K562 (cell line): Measurements from ENCODE around the gene RPS4Y1. TPM values are rescaled to one million over a fixed set of nuclear protein-coding genes. Genes with fewer than 3 reads are reported as not detected.

ENCODE experiments used
- ATAC-seq: fragments of 200-7000 bp; cut with Tn5 transposase; 3 replicates; pipeline ENCODE4 v1.9.1; 2020; ENCODE audit warnings: moderate library complexity
- BruUV-seq: library from RNA; stranded (reverse); fragments of 400-500 nt; replicated peaks from 2 replicates; lab custom pipeline; 2021; lab: Mats Ljungman, UMichigan
- CTCF ChIA-PET: fragments of 300-600 bp; formaldehyde crosslinking; extraction: SDS; loops from one replicate; lab custom pipeline; 2021; ENCODE audit warnings: low intra/inter-chr PET ratio; lab: Yijun Ruan, JAX
- POLR2A ChIA-PET: fragments of 300-600, 350-650 bp; sonication (Branson Sonifier 250); formaldehyde crosslinking; extraction: SDS; loops from one replicate; lab custom pipeline; 2021; ENCODE audit warnings: antibody characterized with exemption, inconsistent platforms; lab: Yijun Ruan, JAX
- DNase-seq, 4 experiments: peaks; one replicate each; pipeline versions ENCODE4 v3.0.0 to v3.0.0-alpha.2; 2011 to 2018; ENCODE audit warnings: low spot score in 3 of 4, mixed read lengths in 3 of 4; ENCODE audit errors: extremely low read depth in 1 of 4
- FAIRE-seq: peaks from 2 replicates; lab custom pipeline; 2011; peaks lifted over from hg19 to GRCh38; lab: Jason Lieb, UNC
- H2AFZ ChIP-seq: 2 replicates; pipeline ENCODE4 v1.6.0; 2011; ENCODE audit warnings: low read depth, low read length, control low read depth, inconsistent platforms
- H3K27ac ChIP-seq: fragments of 200-600 bp; 3 replicates; pipeline ENCODE4 v1.8.0; 2011; ENCODE audit warnings: low read depth, mild to moderate bottlenecking, control low read depth, inconsistent platforms, low read length, moderate library complexity, mixed read lengths; ENCODE audit errors: extremely low read depth
- H3K27me3 ChIP-seq, 2 experiments: fragments of 300-600 bp in 1 of 2; 2 replicates in 1 of 2; 3 replicates in 1 of 2; pipeline versions ENCODE4 v1.6.0 to v1.8.0; 2011; ENCODE audit warnings: inconsistent platforms in 2 of 2, low read length in 2 of 2, mild to moderate bottlenecking in 1 of 2, mixed read lengths in 1 of 2, moderate library complexity in 1 of 2; ENCODE audit not compliant: control insufficient read depth in 2 of 2, insufficient read depth in 2 of 2
- H3K36me3 ChIP-seq: fragments of 300-600 bp; 3 replicates; pipeline ENCODE4 v1.8.0; 2011; ENCODE audit warnings: mild to moderate bottlenecking, low read length, inconsistent platforms; ENCODE audit not compliant: control insufficient read depth, insufficient read depth
- H3K4me1 ChIP-seq, 2 experiments: fragments of 200-600 bp in 1 of 2; replicated peaks in 1 of 2; 2 replicates in 1 of 2; 3 replicates in 1 of 2; pipeline versions ENCODE4 v1.5.1 to v1.8.0; 2011; ENCODE audit warnings: inconsistent platforms in 2 of 2, low read length in 2 of 2, mild to moderate bottlenecking in 1 of 2, mixed read lengths in 1 of 2, moderate library complexity in 1 of 2; ENCODE audit not compliant: control insufficient read depth in 2 of 2, insufficient read depth in 2 of 2
- H3K4me2 ChIP-seq: 2 replicates; pipeline ENCODE4 v1.6.1; 2011; ENCODE audit warnings: low read length, control low read depth, inconsistent platforms, mixed read lengths; ENCODE audit not compliant: insufficient read depth
- H3K4me3 ChIP-seq: fragments of 200-600 bp; sonication (generic), shearing (Covaris generic); 2 replicates; pipeline ENCODE4 v1.5.1; 2016; ENCODE audit warnings: control low read depth, inconsistent platforms
- H3K79me2 ChIP-seq: fragments of 200-600 bp; 3 replicates; pipeline ENCODE4 v1.8.0; 2011; ENCODE audit warnings: low read length, inconsistent platforms; ENCODE audit not compliant: control insufficient read depth, insufficient read depth
- H3K9ac ChIP-seq, 2 experiments: 2 replicates each; pipeline versions ENCODE4 v1.6.0 to v1.6.1; 2011; ENCODE audit warnings: low read depth in 2 of 2, low read length in 2 of 2, control low read depth in 1 of 2, inconsistent platforms in 1 of 2, mild to moderate bottlenecking in 1 of 2, mixed read lengths in 1 of 2; ENCODE audit not compliant: insufficient read depth in 1 of 2
- H3K9me1 ChIP-seq: one replicate; pipeline ENCODE4 v1.6.0; 2011; ENCODE audit warnings: inconsistent platforms, mild to moderate bottlenecking, low read length, moderate library complexity; ENCODE audit not compliant: control insufficient read depth, insufficient read depth
- H3K9me3 ChIP-seq: replicated peaks from 2 replicates; pipeline ENCODE4 v1.5.1; 2011; ENCODE audit warnings: low read depth, low read length, inconsistent platforms; ENCODE audit not compliant: control insufficient read depth, insufficient read depth
- H4K20me1 ChIP-seq: replicated peaks from 2 replicates; pipeline ENCODE4 v1.6.1; 2011; ENCODE audit warnings: low read length, inconsistent platforms, mixed read lengths; ENCODE audit not compliant: control insufficient read depth, insufficient read depth
- ARHGAP35 ChIP-seq: fragments of 450-650 bp; IDR thresholded peaks from 2 replicates; pipeline ENCODE4 v1.6.1; 2018; ENCODE audit not compliant: partially characterized antibody
- BRD9 ChIP-seq: fragments of 450-650 bp; IDR thresholded peaks from 2 replicates; pipeline ENCODE4 v1.6.1; 2018; ENCODE audit warnings: low read depth; ENCODE audit not compliant: partially characterized antibody
- E4F1 ChIP-seq: fragments of 250-450 bp; sonication (Bioruptor Pico); IDR thresholded peaks from 2 replicates; pipeline ENCODE4 v1.5.0; 2021; ENCODE audit warnings: mild to moderate bottlenecking, borderline replicate concordance
- NCOA4 ChIP-seq: fragments of 450-650 bp; IDR thresholded peaks from 2 replicates; pipeline ENCODE4 v1.6.1; 2018; ENCODE audit warnings: mild to moderate bottlenecking; ENCODE audit not compliant: partially characterized antibody
- NFXL1 ChIP-seq: fragments of 450-650 bp; formaldehyde crosslinking; IDR thresholded peaks from 2 replicates; pipeline ENCODE4 v1.4.0; 2021; ENCODE audit warnings: mild to moderate bottlenecking
- SIX5 ChIP-seq, 2 experiments: IDR thresholded peaks; 2 replicates each; pipeline ENCODE4 v1.6.1; 2011; ENCODE audit warnings: low read length in 2 of 2, borderline replicate concordance in 1 of 2, low read depth in 1 of 2, mild to moderate bottlenecking in 1 of 2, moderate library complexity in 1 of 2; ENCODE audit not compliant: insufficient read depth in 1 of 2
- SNIP1 ChIP-seq: fragments of 450-650 bp; IDR thresholded peaks from 2 replicates; pipeline ENCODE4 v1.7.1; 2017; ENCODE audit warnings: low read depth, mild to moderate bottlenecking
- ZBTB26 ChIP-seq: fragments of 450-650 bp; formaldehyde crosslinking; IDR thresholded peaks from 2 replicates; pipeline ENCODE4 v1.4.0; 2022; ENCODE audit warnings: missing genetic modification characterization
- ZFP1 ChIP-seq: fragments of 450-650 bp; formaldehyde crosslinking; IDR thresholded peaks from 2 replicates; pipeline ENCODE4 v1.4.0; 2020; ENCODE audit warnings: mild to moderate bottlenecking, mixed read lengths
- ZHX1 ChIP-seq: fragments of 150-350 bp; conservative IDR thresholded peaks from 2 replicates; pipeline ENCODE4 v1.6.1; 2014; ENCODE audit warnings: low read length
- ZNF316 ChIP-seq: fragments of 450-650 bp; IDR thresholded peaks from 2 replicates; pipeline ENCODE4 v1.6.1; 2016
- WGBS: fragments of 100-300 bp; shearing (Covaris generic); methylation state at CpG from one replicate; pipeline ENCODE4 v1.1.6; 2016; ENCODE audit warnings: low coverage, mixed read lengths; ENCODE audit not compliant: insufficient coverage; ENCODE audit errors: missing lambda C conversion rate; 5-methylcytosine and 5-hydroxymethylcytosine counted together
- in situ Hi-C: fragments of 300-500 bp; cut with MboI; formaldehyde crosslinking; loops from 4 replicates; pipeline ENCODE4 v1.15.0; 2018; ENCODE audit warnings: inconsistent platforms, mixed read lengths
- intact Hi-C: fragments of 100-400 bp; cut with micrococcal nuclease; formaldehyde crosslinking; loops from 2 replicates; pipeline ENCODE4 v1.14.2; 2022
- polyA plus RNA-seq, 8 experiments: library from polyadenylated mRNA; depleted of rRNA in 4 of 8; stranded (reverse) in 5 of 8; unstranded in 3 of 8; fragments of >200 nt; fragmentation: Nextera tagmentation in 2 of 8; fragmentation: Illumina TruSeq in 1 of 8; extraction: Ambion mirVana in 2 of 8; extraction: Trizol in 1 of 8; gene quantifications; 2 replicates each; pipeline versions ENCODE4 v1.2.1 to v1.2.3, GENCODE V29; 2011 to 2014; ENCODE audit warnings: inconsistent platforms in 1 of 8, missing spikeins in 1 of 8
- total RNA-seq, 7 experiments: library from RNA; depleted of rRNA in 6 of 7; stranded (reverse); fragments of >200 nt in 6 of 7; fragmentation: Illumina TruSeq in 2 of 7; extraction: Trizol in 2 of 7; gene quantifications; 2 replicates each; pipeline versions ENCODE4 v1.2.1 to v1.2.3, GENCODE V29; 2011 to 2021; ENCODE audit warnings: low replicate concordance in 1 of 7
- TF ChIP-seq, protein P1 (sequence below), 2 experiments: fragments of 150-350 bp in 1 of 2; IDR thresholded peaks; 2 replicates each; pipeline ENCODE4 v1.6.1; 2012 to 2016; ENCODE audit warnings: low read depth in 2 of 2, low read length in 2 of 2, mild to moderate bottlenecking in 1 of 2, moderate library complexity in 1 of 2

Gene RPS4Y1
- total and polyA plus RNA-seq, 9 of the 15 experiments (the other 6 are each of a cell fraction or from before 2014, with no cell fraction given): 0.40 TPM; not detected in 8

DNA sequence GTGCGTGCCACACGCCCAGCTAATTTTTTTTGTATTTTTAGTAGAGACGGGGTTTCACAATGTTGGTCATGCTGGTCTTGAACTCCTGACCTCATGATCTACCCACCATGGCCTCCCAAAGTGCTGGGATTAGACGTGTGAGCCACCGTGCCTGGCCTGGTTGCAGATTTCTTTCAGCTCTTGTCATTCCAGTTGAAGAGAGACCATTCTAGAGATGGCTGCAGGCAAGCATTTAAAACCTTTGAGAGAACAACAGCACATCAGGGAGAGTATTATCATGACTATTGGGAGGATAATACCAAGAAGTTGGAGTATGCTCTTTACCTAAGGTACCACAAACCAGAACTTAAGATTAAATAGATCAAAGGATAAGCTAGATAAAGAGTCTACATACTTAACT lies 12.9 kb upstream of the RPS4Y1 start:
- H3K27ac ChIP-seq: no peak overlapping the region
- in situ Hi-C loops (no loop called here), intact Hi-C loops (no loop called here)
- H3K79me2 ChIP-seq: no peaks in the 10 kb centered on the region
- H3K4me1 ChIP-seq: no peaks in the 10 kb centered on the region
- CTCF ChIA-PET: no interaction called here
- no peak overlapping the region for H3K9ac ChIP-seq
- no peaks in the 10 kb centered on the region for H3K27me3 ChIP-seq
- H3K9me1 ChIP-seq: no peaks in the 10 kb centered on the region
- no peak overlapping the region for H3K4me2 ChIP-seq
- FAIRE-seq (no peak), DNase-seq (no peak), ATAC-seq (no peak)
- BruUV-seq: no TSS peak
- H3K4me3 ChIP-seq: no peak overlapping the region
- H3K36me3 ChIP-seq: no peaks in the 10 kb centered on the region
- no CpG with 5 or more reads among the region's 5 CpGs for WGBS
- H4K20me1 ChIP-seq: no peaks in the 10 kb centered on the region
- H2AFZ ChIP-seq: no peak overlapping the region
- POLR2A ChIA-PET: no interaction called here
- no peaks in the 10 kb centered on the region for H3K9me3 ChIP-seq
- no peak for TF ChIP-seq ZHX1
- TF ChIP-seq BRD9: no peak
- no peak for TF ChIP-seq ARHGAP35
- TF ChIP-seq SNIP1: no peak
- TF ChIP-seq NFXL1 (CRISPR knock-in tag): no peak
- TF ChIP-seq SIX5 (IDR thresholded peaks at IDR 0.05; ENCODE audit: borderline replicate concordance in 1 of 2, insufficient read depth in 1 of 2, low read depth in 1 of 2, low read length in 2 of 2): no peak
- TF ChIP-seq NCOA4: no peak
- no peak for TF ChIP-seq ZBTB26 (CRISPR knock-in tag)
- TF ChIP-seq, protein P1, sequence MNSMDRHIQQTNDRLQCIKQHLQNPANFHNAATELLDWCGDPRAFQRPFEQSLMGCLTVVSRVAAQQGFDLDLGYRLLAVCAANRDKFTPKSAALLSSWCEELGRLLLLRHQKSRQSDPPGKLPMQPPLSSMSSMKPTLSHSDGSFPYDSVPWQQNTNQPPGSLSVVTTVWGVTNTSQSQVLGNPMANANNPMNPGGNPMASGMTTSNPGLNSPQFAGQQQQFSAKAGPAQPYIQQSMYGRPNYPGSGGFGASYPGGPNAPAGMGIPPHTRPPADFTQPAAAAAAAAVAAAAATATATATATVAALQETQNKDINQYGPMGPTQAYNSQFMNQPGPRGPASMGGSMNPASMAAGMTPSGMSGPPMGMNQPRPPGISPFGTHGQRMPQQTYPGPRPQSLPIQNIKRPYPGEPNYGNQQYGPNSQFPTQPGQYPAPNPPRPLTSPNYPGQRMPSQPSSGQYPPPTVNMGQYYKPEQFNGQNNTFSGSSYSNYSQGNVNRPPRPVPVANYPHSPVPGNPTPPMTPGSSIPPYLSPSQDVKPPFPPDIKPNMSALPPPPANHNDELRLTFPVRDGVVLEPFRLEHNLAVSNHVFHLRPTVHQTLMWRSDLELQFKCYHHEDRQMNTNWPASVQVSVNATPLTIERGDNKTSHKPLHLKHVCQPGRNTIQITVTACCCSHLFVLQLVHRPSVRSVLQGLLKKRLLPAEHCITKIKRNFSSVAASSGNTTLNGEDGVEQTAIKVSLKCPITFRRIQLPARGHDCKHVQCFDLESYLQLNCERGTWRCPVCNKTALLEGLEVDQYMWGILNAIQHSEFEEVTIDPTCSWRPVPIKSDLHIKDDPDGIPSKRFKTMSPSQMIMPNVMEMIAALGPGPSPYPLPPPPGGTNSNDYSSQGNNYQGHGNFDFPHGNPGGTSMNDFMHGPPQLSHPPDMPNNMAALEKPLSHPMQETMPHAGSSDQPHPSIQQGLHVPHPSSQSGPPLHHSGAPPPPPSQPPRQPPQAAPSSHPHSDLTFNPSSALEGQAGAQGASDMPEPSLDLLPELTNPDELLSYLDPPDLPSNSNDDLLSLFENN (IDR thresholded peaks at IDR 0.05; ENCODE audit: low read depth in 2 of 2, low read length in 2 of 2): no peak
- TF ChIP-seq ZNF316: no peak
- TF ChIP-seq E4F1: no peak
- no peak for TF ChIP-seq ZFP1
